HG02970 (cell line): ENCODE measurements around the gene VPS39.

ENCODE experiments used
- ATAC-seq: cut with Tn5 transposase; IDR thresholded peaks from one replicate; pipeline ENCODE4 v1.9.1; 2021; ENCODE audit warnings: mild to moderate bottlenecking, moderate library complexity, moderate number of reproducible peaks; ENCODE audit not compliant: unreplicated experiment, low FRiP score

The VPS39 gene

DNA sequence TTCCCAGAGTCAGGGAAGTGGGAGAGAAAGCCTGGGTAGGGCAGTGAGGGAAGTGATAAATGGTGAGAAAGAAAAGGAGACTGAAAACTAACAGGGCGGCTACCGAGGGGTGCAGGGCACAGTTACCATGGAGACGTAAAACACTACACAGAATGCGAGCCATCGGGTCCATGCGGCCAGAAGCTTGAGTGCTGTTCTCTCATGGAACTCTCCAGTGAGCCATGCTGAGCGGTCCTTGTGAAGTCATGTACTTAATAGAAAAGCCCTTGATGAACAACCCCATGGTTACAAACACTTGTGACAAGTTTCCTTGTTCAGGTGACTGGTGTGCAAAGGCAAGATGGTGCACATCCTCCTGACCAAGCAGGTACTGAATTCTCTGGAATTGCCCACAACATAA, 48.0 kb downstream of the VPS39 start:
- no peak for ATAC-seq

DNA sequence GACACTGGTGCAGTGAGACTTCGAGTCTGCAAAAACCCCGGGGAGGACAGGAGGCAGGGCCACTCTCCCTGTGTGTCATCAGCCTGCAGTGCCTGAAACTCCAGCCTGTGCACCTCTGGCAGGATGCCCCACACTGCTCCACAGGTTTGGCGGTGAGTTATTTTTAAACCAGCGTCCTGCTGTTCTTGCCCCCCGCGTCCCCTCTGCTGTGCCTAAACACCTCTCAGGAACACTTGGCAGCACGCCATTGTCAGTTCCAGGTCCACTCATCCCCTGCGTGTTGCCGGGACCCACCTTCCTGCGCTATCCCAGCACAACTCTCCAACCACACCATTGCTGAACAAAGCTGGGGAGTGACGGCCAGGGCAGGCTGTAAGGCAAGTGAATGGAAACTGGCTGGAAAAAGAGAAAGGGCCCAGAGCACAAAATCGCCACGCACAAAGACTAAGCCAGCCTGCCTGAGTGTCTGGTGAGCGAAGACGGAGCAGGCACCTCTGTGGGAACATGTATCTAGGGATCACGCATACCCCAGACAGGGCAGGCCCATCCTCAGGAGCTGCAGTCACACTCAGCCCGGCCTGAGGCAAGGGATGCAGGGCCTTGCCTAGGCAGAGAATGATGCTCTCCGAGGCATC, 48.6 kb downstream of the VPS39 start:
- ATAC-seq = no peak

DNA sequence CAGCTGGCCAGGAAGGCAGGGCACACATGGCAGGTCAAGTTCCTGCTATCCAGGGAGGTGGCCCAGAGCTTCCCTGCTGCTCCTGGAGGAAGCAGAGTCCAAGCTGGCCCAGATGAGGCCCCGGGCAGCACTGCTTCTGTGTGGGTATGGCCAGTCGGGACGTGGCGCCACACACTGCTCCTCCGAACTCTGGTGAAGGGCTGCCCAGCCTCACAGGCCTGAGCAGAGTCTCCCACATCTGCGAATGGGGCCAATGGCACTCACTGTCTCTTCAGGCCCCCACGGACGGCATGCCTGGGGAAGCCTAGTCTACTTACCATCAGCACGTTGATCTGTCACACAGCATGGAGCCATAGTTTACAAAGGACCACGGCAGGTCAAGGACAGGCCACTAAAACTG, 49.2 kb downstream of the VPS39 start:
- ATAC-seq = no peak

DNA sequence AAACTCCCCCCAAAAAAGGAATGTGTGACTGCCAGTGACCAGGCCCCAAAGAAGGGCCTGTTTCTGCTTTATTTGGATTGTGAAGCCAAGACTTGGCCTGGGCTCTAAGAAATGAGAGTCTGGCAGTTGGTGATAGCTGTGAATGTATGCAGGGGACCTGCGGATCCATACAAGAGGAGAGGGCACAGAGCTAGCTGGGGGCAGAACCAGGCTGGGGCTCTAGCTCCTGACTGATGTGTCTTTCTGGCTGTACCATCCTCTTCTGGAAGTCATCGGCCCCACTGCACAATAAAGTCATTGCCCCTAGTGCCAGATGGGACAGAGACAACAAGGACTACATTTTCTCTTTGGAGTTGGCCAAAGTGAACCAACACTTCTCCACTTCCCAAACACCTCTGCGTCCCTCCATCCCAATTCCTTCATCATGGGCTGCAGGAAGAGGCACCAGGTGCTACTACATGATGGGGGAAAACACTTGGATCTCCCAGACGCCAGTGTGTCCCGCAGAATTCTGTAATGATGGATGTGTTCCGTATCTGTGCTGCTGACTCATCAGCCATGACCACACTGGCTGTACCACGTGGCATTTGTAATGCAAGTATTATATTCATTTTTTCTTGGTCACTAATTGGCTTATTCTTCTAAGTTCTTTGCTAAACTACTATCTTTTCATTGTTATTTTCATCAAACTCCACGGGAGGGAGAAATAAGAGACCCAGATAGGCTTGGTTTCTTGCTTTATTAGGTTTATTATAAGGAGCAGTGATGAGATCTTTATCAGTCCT, 49.9 kb downstream of the VPS39 start:
- no peak for ATAC-seq

DNA sequence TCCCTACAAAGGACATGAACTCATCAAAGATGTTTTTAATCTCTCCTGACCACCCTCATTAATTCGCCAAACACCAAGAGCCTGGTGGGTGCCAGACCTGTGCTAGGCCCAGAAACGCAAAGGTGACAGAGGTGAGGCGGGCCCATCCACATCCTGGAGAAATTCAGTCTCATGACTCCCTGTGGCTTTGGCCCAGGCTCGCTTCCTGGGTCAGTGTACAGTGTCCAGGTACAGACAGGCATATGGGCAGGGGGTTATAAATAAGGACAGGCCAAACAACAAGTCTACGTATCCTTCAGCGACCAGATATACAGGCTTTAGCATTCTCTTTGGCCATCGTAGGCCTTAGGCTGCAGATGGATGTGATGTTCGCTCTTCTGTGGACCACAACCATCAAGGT, 50.7 kb downstream of the VPS39 start:
- ATAC-seq = no peak

DNA sequence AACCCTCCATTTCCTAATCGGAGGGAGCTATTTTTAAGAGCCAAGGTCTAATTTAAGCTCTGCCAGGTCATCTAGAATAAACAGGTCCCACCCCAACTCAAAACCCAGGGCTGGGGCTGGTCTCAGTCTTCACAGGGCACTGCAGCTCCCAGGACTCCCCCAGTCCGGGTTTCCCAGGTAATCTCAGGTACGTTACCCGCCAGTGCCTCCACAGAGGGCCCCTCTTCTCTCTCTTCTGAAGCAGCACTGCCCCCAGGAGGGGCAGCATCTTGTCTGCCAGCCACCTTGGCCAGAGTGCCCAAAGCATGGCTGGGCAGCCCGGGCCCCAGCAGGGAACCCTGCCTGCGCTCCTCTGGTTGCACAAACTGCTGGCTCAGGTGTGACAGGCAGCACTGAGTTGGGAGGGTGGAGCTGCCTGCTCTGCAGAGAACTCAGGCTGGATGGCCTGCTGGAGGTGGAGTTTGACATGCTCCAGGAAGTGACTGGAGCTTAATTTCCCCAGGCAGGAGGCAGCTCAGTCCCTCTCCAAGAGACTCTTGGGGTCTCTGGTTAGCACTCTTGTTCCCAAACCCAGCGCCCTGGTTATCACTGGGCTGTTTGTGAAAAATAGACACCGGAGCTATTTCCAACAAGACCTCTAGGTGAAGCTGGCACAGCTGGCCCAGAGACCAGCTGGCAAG, 51.7 kb downstream of the VPS39 start, which contains the start of gene PLA2G4F:
Gene PLA2G4F, minus strand, starts transcription at position 394 of the 680 bp plus-strand sequence. Its CDS starts 87 bp downstream, at position 307.
- ATAC-seq = no peak

DNA sequence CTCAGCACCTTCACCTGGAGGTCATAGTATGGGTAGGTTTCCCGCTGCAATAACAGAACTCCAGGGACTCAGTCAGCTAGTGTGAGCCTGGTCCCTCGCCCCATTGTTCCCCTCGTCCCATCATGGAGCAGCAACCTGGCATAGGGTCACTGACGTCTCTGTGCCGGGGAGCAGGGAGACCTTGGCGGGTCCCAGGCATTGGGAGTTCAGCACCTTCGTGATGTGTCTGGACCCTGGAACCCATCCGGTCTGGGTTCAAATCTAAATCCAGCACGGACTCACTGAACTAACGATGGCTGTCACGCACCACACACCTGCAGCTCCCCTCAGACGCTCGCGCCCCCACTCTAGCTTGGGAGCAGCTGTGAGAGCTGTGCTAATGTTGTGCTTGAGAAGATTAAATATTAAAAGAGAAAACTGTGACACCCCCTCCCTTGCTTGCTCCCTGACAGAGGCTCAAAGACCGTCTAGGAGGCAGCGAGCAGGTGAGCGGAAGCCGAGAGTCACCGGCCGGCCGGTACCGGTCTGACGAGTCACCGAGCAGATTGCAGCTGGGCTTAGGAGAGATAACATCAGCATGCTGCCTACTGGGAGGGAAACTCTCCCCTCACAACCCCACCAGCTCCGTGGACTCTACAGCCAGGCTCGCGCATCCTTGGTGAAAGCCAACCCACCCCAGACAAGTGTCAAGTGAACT, 52.4 kb downstream of the VPS39 start:
- ATAC-seq = no peak

DNA sequence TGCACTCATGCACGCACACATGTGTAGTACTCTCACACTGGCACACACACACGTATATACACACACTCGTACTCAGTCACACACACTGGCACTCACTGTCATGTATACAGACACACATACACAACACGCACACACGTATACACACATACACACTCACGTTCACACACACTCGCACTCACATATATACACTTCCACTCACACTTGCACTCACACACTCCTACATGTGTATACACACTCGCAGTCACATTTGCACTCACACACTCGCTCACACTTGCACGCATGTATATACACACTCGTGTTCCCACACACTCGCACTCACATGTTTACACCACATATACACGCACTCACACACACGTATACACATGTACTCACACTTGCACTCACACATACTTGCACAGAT, 53.1 kb downstream of the VPS39 start:
- no peak for ATAC-seq

DNA sequence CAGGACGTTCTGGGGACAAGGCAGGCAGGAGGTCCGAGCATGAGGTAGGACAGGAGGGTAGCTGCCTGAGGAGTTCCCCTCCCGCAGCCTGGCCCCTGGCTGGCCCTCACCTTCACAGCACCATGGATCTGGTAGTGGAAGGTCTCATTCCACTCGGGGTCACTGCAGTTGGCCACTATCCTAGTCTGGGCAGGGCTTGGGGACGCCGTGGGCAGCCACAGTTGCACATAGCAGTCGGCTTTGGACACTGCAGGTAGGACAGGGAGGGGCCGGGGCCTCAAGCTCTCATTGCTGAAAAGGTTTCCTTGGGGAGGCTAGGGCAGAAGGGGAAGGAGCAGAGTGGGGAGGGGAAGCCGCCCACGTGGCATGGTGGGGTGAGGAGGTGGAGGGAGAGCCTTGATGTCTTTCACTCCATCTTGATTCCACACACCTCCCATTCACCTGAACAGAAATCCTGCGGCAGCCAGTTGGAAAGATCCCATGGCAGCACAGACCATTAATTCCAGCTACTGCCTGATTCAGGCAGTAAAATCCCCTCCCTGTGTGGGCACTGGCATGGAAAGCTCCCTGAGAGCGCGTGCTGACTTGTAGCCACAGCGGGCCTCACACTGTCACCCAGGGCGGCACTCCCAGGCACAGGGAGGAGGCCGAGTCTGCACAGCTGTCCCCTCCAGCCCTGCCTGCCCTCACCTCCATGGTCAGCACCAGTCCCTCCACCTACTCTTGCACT, 53.7 kb downstream of the VPS39 start:
- ATAC-seq = no peak

DNA sequence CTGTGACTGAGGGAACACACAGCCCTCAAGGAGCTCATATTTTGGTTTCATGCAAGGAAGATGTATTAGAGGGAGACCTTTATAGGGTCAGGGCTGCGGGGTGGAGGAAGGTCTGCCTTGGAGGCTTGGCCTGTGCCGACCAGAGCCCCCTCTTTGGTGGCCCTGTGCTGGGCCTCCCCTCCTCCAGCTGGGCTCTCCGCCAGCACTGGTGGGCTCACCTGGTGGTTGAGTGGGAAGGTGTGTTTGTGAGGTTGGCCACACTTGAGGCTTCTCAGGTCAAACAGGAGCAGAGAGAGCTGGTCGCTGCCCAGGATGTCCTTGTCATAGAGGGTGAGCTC, 54.3 kb downstream of the VPS39 start:
- no peak for ATAC-seq

DNA sequence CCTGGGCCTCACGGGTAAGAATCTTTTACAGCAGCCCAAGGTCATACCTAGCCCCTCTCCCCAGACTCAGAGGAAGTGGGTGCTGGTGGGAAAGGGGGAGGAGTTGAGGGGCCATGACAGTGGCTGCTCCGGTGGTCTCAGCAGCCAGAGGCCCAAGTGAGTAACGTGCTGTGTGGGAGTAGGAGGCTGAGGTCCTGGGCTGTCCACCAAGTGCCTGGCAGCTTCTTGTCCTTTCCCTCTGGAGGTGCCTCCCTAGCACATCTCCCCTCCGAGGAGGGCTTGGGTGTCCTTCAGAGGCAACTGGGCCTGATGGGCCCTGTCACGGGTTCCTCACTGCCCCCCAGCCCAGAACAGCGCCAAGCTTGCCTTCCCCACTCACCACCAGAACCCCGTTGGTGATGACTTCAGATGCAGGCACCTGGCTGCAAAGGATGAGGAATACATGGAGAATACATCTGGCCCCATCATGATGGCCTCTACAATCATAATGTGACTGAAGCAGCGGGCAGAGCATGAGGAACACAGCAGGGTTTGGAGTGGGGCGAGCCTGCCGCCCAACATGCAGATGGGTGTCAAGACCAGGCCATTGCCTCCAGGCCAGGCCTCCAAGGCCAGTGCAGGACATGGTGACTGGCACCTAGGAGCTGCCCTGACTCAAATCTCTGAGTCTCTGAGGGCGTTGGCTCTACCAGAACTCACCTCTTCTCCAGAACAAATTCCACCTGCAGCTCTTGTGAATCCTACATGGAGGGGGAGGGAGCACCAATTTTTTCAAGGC, 55.0 kb downstream of the VPS39 start:
- ATAC-seq = no peak

DNA sequence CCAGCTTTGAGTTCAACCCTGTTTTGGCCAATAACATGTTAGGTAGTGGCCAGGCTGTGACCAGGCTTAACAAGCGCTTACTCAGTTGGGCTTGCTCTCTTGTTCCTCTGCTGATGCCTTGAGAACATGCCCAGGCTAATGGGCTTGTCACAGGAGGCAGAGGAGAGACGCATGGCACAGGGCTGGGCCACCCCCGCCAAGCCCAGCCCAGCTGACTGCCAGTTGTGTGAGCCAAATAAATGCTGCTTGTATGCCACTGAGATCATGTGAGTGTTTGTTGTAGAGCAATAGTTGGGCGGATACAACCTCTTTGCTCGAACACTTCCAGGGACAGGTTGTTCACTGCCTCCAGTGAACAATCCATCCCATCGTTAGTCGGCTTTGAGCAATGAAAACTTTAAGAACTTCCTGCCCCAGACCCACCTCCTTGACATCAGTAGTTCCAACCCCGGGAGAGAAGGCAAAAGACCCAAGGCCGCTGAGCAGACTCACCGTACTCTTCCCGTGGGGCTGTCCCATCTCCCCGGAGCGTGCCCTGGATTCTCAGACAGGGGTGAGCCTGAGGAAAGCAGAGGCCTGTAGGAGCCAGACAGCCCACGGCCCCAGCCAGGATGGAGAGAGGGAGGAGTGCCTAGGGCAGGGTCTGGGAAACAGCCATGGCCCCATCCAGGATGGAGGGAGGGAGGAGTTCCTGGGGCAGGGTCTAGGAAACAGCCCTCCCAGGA, 55.7 kb downstream of the VPS39 start:
- ATAC-seq = no peak

DNA sequence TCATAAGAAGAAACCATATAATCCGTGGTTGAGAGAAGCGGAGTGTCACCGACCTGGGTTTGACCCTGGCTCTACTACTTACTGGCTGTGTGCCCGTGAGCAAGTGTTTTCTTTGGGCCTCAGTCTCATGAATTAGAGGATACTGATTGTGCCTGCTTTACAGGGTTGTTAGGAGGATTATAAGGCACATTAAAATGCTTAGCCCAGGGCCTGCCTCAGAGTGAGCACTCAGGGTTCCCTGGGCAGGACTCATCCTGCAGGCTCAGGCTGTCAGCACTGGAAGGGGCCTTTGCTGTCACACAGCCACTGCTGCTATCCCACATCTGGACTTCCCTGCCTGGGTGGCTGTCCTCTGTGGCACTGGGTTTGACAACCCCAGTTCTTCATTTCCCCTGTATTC, 56.4 kb downstream of the VPS39 start:
- ATAC-seq = no peak

DNA sequence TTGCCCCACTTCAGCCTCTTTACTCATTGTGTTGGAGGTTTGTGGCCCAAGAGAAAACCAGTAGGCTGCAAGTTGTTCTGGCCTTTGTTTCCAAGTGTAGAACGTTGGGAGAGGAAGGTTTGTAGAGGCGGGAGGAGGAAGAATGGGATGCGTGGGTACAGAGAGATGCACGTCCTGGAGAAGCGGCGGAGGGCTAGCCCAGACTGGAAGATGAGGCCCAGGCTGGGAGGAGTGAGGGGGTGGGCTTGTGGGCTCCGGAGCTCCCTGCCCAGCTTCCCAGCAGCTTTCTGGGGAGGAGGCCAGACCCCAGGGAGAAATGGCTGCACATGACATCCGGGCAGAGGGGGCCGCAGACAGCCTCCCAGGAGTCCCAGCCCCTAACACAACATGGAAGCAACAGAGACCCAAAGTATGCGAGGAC, 57.0 kb downstream of the VPS39 start:
- no peak for ATAC-seq

DNA sequence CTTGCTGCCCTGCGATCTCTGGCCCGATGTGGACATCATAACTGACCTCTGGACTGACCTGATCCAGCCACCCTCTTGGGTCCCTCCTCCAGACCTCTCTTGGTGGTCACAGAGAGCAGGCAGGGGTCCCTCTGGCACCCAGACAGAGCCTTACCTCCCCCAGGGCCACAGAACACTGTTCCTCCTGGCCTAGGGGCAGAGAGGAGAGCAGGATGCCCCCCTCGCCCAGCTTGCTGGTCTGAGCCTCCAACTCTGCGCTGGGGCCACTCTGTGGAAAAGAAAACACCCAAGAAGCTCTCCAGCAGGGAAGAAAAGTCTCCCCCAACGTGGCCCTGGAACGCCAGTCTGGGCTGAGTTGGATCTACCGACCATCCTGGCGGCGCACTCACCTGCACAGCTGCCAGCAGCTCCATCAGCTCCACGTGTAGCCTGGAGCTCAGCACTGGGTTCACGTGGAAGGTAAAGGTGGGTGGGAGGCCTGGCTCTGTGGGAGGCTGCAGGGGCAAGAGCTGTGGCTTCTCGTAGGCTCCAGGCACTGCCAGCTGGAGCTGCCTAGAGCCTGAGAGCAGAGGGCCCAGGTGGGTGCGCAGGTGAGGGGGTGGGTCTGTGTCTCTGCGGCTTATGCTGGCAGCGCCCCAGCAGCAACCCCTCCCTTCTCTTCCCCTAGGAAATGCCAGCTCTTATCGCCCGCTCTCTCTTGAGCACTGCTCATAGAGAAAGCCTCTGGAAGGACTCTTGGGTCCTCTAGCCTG, 57.7 kb downstream of the VPS39 start:
- no peak for ATAC-seq

DNA sequence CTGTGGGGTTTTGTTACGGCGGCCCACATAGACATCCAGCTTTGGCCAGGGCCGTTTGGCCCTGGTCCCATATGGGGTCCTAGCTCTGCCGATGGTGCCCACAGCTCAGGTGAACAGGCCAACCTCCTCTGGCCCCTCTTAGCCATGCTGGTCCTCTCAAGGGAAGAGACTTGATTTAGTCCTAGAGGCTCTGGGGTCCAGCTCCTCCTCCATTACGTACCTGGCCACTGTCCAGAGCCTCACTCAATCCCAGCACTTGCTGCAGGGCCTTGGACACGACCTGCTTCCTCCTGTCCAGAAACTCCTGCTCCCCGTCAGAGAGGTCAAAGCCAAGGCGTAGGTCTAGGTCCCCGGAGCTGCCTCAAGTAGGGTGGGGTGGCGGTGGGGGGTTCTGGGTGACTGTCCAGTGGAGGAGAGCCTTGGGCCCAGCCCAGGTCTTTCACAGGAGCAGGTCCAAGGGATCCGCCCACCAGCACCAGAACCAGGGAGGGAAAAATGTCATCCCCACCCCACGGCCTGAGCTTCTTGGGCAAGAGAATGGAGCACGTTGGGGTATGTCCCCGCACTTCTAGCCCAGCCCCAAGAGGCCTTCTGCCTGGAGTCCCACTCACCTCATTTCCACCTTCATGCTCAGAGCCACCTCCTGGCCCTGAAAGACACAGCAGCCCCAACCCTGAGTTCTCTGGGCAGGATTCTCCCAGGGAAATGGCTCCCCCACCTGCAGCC, 58.4 kb downstream of the VPS39 start:
- no peak for ATAC-seq

DNA sequence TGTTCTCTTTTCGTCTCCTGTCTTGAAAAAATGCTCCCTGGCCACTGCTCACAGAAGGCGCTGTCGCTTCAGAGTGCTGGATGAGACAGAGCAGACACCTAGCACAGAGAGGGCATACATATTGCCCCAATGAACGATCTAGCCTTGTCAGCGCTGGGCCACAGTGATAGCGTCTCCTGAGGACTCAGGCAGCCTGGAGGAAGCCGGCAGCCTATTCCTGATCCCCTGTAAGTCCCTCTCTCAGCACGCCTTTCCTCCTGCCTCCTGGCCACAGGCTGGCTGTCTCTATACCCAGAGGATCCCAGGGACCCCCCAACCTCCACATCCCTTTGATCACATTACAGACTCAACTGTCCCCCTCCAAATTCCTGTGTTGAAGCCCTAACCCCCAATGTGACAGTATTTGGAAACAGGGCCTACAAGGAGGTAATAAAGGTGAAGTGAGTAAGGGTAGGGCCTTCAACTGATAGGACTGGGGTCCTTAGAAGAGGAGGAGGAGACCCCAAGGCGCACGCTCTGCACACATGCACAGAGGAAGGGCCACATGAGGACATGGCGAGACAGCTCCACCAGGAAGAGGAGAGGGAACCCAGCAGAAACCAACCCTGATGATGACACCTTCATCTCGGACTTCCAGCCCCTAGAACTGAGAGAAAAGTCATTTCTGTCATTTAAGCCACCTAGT, 59.2 kb downstream of the VPS39 start:
- no peak for ATAC-seq
